WERI-Rb-1 (cell line): ENCODE data around the gene DNAH9.

Experiments
- DNase-seq: peaks from one replicate; pipeline ENCODE4 v3.0.0-alpha.2; 2020
- H3K27ac ChIP-seq: fragments of 250-450 bp; sonication (Bioruptor Pico); 2 replicates; pipeline ENCODE4 v1.5.1; 2020; ENCODE audit warnings: mild to moderate bottlenecking, moderate library complexity
- H3K27me3 ChIP-seq: fragments of 250-450 bp; sonication (Bioruptor Pico); 2 replicates; pipeline ENCODE4 v1.5.1; 2021; ENCODE audit warnings: mild to moderate bottlenecking, low read depth, moderate library complexity; ENCODE audit not compliant: insufficient read depth, severe bottlenecking
- H3K36me3 ChIP-seq: fragments of 250-450 bp; sonication (Bioruptor Pico); 2 replicates; pipeline ENCODE4 v1.5.1; 2020; ENCODE audit warnings: mild to moderate bottlenecking, moderate library complexity
- H3K4me3 ChIP-seq: 2 replicates; pipeline ENCODE4 v1.5.1; 2011; ENCODE audit warnings: low read depth, mild to moderate bottlenecking, control low read depth, low read length
- H3K9me3 ChIP-seq: fragments of 250-450 bp; sonication (Bioruptor Pico); 2 replicates; pipeline ENCODE4 v1.5.1; 2021; ENCODE audit warnings: mild to moderate bottlenecking, moderate library complexity; ENCODE audit not compliant: severe bottlenecking
- TF ChIP-seq, protein P1 (sequence below): IDR thresholded peaks from 2 replicates; pipeline ENCODE4 v1.5.1; 2011; ENCODE audit warnings: low read depth, mild to moderate bottlenecking, control low read depth, inconsistent platforms, low read length

Gene DNAH9

DNA sequence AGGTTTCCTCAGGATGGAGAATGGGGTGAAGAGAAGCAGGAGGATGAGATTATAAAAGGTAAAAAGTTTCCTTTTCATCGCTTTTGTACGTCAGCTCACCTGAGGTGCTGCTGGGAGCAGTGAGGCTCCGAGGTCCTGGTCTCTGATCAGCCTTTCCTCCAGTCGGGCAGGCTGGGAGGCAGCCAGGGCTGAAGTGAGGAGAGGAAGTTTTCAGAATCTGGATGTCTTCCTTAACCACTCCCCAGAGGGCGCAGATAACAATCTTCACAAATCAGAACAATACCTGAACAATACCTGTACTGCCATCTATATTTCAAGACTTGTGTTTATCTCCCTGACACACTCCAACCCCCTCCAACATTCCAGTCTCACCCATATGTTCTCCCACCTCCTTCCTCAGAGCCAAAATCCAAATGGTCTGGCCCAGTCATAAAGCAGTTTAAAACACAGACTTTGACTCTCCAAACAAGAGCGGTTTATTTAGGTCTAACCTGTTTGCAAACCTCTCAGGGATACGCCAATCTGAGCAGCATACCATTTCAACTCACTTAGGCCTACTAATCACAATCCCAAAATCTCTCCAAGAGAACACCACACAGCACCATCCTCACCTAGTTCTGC is 392.2 kb downstream of the DNAH9 start:
- Histone ChIP-seq H3K4me3 (no peak overlapping the region), H3K27me3 (no peaks in the 10 kb centered on the region), H3K9me3 (no peaks in the 10 kb centered on the region)

DNA sequence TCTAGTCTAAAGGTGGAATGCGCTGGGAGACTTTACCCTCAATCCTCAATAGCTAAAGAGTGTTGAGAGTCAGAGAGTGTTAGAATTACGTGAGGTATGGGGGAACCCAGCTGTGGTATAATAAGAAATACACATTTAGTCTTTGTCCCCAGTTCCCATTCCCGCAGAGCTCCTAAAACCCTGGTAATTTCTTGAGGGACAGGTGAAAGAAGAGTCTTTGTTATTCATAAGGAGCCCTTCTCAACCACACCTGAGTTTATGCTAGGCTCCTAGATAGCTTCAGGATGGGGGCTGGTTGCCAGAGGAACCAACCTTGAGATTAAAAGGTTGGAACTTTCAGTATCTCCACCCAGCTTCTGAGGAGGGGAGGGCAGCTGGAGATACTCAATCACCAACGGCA is 393.2 kb downstream of the DNAH9 start:
- TF ChIP-seq, protein P1, sequence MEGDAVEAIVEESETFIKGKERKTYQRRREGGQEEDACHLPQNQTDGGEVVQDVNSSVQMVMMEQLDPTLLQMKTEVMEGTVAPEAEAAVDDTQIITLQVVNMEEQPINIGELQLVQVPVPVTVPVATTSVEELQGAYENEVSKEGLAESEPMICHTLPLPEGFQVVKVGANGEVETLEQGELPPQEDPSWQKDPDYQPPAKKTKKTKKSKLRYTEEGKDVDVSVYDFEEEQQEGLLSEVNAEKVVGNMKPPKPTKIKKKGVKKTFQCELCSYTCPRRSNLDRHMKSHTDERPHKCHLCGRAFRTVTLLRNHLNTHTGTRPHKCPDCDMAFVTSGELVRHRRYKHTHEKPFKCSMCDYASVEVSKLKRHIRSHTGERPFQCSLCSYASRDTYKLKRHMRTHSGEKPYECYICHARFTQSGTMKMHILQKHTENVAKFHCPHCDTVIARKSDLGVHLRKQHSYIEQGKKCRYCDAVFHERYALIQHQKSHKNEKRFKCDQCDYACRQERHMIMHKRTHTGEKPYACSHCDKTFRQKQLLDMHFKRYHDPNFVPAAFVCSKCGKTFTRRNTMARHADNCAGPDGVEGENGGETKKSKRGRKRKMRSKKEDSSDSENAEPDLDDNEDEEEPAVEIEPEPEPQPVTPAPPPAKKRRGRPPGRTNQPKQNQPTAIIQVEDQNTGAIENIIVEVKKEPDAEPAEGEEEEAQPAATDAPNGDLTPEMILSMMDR = no peak
- Histone ChIP-seq H3K27me3 (no peaks in the 10 kb centered on the region), H3K27ac (no peak overlapping the region), H3K36me3 (no peaks in the 10 kb centered on the region), H3K9me3 (no peaks in the 10 kb centered on the region), H3K4me3 (no peak overlapping the region)
- DNase-seq = no peak

More for the DNA sequence above, 392.2 kb downstream of the DNAH9 start:
- no peaks in the 10 kb centered on the region for H3K36me3 ChIP-seq
- no peak overlapping the region for H3K27ac ChIP-seq
- DNase-seq = no peak
- TF ChIP-seq, protein P1 = no peak

DNA sequence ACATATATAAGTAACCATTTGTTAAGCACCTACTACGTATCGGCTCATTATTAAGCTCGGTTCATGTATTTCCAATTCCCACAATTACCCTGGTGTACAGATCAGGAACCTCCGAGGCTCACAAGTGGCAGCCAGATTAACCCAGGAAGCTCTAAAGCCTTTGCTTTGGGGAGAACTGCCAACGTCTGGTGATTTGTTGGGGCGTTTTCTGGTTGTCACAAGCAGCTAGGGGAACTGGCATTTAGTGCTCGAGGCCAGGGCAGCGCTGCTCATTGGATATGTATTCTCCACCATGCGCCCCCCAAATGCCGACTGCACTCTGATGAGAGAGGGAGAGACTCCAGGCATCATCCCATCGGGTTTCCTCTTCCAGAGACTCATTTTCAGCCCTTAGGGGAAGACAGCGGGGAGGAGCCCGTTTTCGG is 398.5 kb downstream of the DNAH9 start:
- Histone ChIP-seq H3K27me3 (no peaks in the 10 kb centered on the region), H3K4me3 (peak overlapping the region; percentile 80), H3K9me3 (no peaks in the 10 kb centered on the region), H3K27ac (peak overlapping the region; percentile 68), H3K36me3 (no peaks in the 10 kb centered on the region)
- TF ChIP-seq, protein P1 = no peak
- DNase-seq = peak; percentile 46

DNA sequence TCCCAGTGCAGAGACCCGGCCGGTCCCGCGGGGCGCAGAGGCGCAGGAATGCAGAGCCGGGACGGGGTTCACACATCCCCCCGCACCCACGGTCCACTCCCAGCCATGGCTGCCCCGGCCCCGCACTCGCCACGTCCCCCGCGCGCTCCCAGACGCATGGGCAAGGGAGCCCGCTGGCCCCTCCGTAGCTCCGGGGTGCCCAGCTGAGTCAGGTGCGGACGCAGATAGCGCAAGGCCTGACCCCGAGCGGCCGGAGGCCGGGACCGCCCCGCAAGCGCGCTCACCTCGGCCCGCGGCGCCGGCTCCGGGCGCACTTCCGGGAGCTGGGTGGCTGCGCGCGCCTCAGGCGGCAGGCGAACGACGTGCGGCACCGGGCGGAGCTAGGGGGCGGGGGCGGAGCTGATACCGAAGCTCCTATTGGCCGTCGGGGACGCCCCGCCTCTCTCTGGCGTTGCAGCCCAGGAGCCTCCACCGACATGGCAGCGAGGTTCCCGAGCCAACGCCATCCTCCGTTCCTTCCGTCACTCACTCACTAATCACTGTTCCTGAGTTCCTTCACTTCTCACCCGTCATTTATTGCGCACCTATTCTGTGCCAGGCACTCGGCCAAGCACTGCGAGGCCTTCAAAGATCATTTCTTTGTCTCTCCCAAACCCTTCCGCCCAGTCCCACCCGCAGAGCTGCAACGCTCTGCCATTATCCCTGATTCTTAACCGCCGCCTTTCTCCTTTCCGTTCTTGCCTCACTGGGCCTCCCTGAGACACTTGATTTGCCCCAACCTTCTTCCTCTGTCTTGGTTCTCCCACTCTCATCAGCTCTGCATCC is 399.1 kb downstream of the DNAH9 start, which contains the start of gene ZNF18:
TSS of gene ZNF18 (minus strand) at position 329 of the 825 bp plus-strand sequence. CDS start 4,646 bp downstream, outside the sequence.
- peak; percentile 95 for DNase-seq
- TF ChIP-seq, protein P1 = no peak
- H3K27ac ChIP-seq = peak within 1 kb of the TSS; percentile 76
- H3K27me3 ChIP-seq = no peaks in the 10 kb centered on the region
- no peaks in the 10 kb centered on the region for H3K9me3 ChIP-seq
- H3K36me3 ChIP-seq = no peaks in the 10 kb centered on the region
- peak within 1 kb of the TSS; percentile 80 for H3K4me3 ChIP-seq

DNA sequence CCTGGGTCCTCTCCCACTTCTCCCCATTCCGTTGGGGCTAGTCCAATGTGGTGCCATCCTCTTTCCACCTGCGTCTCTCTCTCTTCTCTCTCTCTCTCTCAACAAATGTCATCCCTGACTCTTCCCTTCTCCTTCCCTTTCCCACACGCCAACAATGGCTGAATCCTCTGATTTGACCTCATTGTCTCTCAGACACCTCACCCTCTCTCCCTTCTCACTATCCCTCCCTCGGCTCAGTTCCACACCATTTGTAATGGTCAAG is 399.6 kb downstream of the DNAH9 start:
- H3K36me3 ChIP-seq = no peaks in the 10 kb centered on the region
- H3K9me3 ChIP-seq = no peaks in the 10 kb centered on the region
- no peak for DNase-seq
- peak overlapping the region; percentile 58 for H3K4me3 ChIP-seq
- H3K27me3 ChIP-seq = no peaks in the 10 kb centered on the region
- TF ChIP-seq, protein P1 = no peak
- peak overlapping the region; percentile 76 for H3K27ac ChIP-seq
